Mammary epithelial cell (primary cell): ENCODE measurements around the gene TMEM125.

Experiments
- CTCF ChIP-seq, 2 donors: IDR thresholded peaks in 1 of 2; conservative IDR thresholded peaks in 1 of 2; 2 replicates each; pipeline ENCODE4 v1.5.1; 2011 to 2012; ENCODE audit warnings: inconsistent platforms in 2 of 2, low read length in 2 of 2, mild to moderate bottlenecking in 2 of 2, control low read depth in 1 of 2, low read depth in 1 of 2; ENCODE audit not compliant: insufficient read depth in 1 of 2; ENCODE audit errors: extremely low read depth in 1 of 2
- EZH2 ChIP-seq: IDR thresholded peaks from 2 replicates; pipeline ENCODE4 v1.6.1; 2012; ENCODE audit warnings: low read length, inconsistent platforms, borderline replicate concordance

GRCh38 chr1:43272576-43273571 lies 3.1 kb downstream of the TMEM125 start:
- no peak for TF ChIP-seq EZH2
- no peak for TF ChIP-seq CTCF (conservative IDR thresholded peaks at IDR 0.05 in 1 of 2, IDR thresholded peaks at IDR 0.05 in 1 of 2; ENCODE audit: extremely low read depth in 1 of 2, insufficient read depth in 1 of 2, low read depth in 1 of 2, low read length in 2 of 2)
